ENCODE results near the gene TRDMT1.

The TRDMT1 gene

GRCh38 chr10:17153321-17153720, 48.2 kb downstream of the TRDMT1 start:
- Histone ChIP-seq H3K27me3 (ENCODE audit: insufficient read depth, low read length, poor library complexity) (no peaks in the 10 kb centered on the region), H2BK15ac (replicated peaks; ENCODE audit: low read depth) (no peak overlapping the region), H3K79me2 (ENCODE audit: control insufficient read depth, insufficient read depth, low read length) (no peaks in the 10 kb centered on the region), H3K23ac (ENCODE audit: low read length) (no peak overlapping the region), H3K27ac (ENCODE audit: low read depth, low read length) (no peak overlapping the region), H3K4ac (ENCODE audit: low read depth, low read length) (no peak overlapping the region), H4K5ac (ENCODE audit: low read length) (no peak overlapping the region), H3K4me1 (ENCODE audit: control insufficient read depth, low read depth, low read length) (no peaks in the 10 kb centered on the region), H2AK5ac (ENCODE audit: low read length) (no peak overlapping the region), H3K79me1 (ENCODE audit: low read length) (no peaks in the 10 kb centered on the region), H4K8ac (ENCODE audit: low read depth, low read length) (no peak overlapping the region), H3K18ac (ENCODE audit: low read length) (no peak overlapping the region), H3K36me3 (ENCODE audit: control insufficient read depth, insufficient read depth, low read length) (no peaks in the 10 kb centered on the region), H2BK120ac (ENCODE audit: low read depth, low read length) (no peak overlapping the region), H3K56ac (ENCODE audit: low read length) (no peak overlapping the region), H3K4me2 (ENCODE audit: low read length) (no peak overlapping the region), H2BK5ac (ENCODE audit: low read length) (no peak overlapping the region), H3K4me3 (ENCODE audit: low read length) (no peak overlapping the region), H3K9ac (ENCODE audit: low read length) (no peak overlapping the region)
- WGBS (ENCODE audit: extremely low coverage, insufficient coverage, low lambda C conversion rate): no CpG with 5 or more reads among the region's 5 CpGs
- no peak for DNase-seq

- Histone ChIP-seq H2BK15ac (replicated peaks; ENCODE audit: low read depth) (no peak overlapping the region), H3K4me2 (ENCODE audit: low read length) (no peak overlapping the region), H3K56ac (ENCODE audit: low read length) (no peak overlapping the region), H3K4me1 (ENCODE audit: control insufficient read depth, low read depth, low read length) (no peaks in the 10 kb centered on the region), H4K8ac (ENCODE audit: low read depth, low read length) (no peak overlapping the region), H3K4me3 (ENCODE audit: low read length) (no peak overlapping the region), H2AK5ac (ENCODE audit: low read length) (no peak overlapping the region), H3K23ac (ENCODE audit: low read length) (no peak overlapping the region), H2BK120ac (ENCODE audit: low read depth, low read length) (no peak overlapping the region), H3K79me2 (ENCODE audit: control insufficient read depth, insufficient read depth, low read length) (no peaks in the 10 kb centered on the region), H3K18ac (ENCODE audit: low read length) (no peak overlapping the region), H2BK5ac (ENCODE audit: low read length) (no peak overlapping the region), H3K79me1 (ENCODE audit: low read length) (no peaks in the 10 kb centered on the region), H3K27me3 (ENCODE audit: insufficient read depth, low read length, poor library complexity) (no peaks in the 10 kb centered on the region), H4K5ac (ENCODE audit: low read length) (no peak overlapping the region), H3K27ac (ENCODE audit: low read depth, low read length) (no peak overlapping the region), H3K4ac (ENCODE audit: low read depth, low read length) (no peak overlapping the region), H3K9ac (ENCODE audit: low read length) (no peak overlapping the region), H3K36me3 (ENCODE audit: control insufficient read depth, insufficient read depth, low read length) (no peaks in the 10 kb centered on the region)
- no peak for DNase-seq
- WGBS (ENCODE audit: extremely low coverage, insufficient coverage, low lambda C conversion rate): no CpG with 5 or more reads among the region's 1 CpG
Observed at GRCh38 chr10:17151716-17152115, 49.8 kb downstream of the TRDMT1 start.

GRCh38 chr10:17147884-17148489, 53.5 kb downstream of the TRDMT1 start:
- Histone ChIP-seq H3K18ac (ENCODE audit: low read length) (no peak overlapping the region), H3K79me2 (ENCODE audit: control insufficient read depth, insufficient read depth, low read length) (no peaks in the 10 kb centered on the region), H3K9ac (ENCODE audit: low read length) (no peak overlapping the region), H4K8ac (ENCODE audit: low read depth, low read length) (no peak overlapping the region), H2BK120ac (ENCODE audit: low read depth, low read length) (no peak overlapping the region), H3K27me3 (ENCODE audit: insufficient read depth, low read length, poor library complexity) (no peaks in the 10 kb centered on the region), H3K23ac (ENCODE audit: low read length) (no peak overlapping the region), H4K5ac (ENCODE audit: low read length) (no peak overlapping the region), H2BK15ac (replicated peaks; ENCODE audit: low read depth) (no peak overlapping the region), H2BK5ac (ENCODE audit: low read length) (no peak overlapping the region), H3K56ac (ENCODE audit: low read length) (no peak overlapping the region), H3K79me1 (ENCODE audit: low read length) (no peaks in the 10 kb centered on the region), H3K4me2 (ENCODE audit: low read length) (no peak overlapping the region), H3K4ac (ENCODE audit: low read depth, low read length) (no peak overlapping the region), H3K4me3 (ENCODE audit: low read length) (no peak overlapping the region), H3K4me1 (ENCODE audit: control insufficient read depth, low read depth, low read length) (no peaks in the 10 kb centered on the region), H3K27ac (ENCODE audit: low read depth, low read length) (no peak overlapping the region), H2AK5ac (ENCODE audit: low read length) (no peak overlapping the region), H3K36me3 (ENCODE audit: control insufficient read depth, insufficient read depth, low read length) (no peaks in the 10 kb centered on the region)
- WGBS (ENCODE audit: extremely low coverage, insufficient coverage, low lambda C conversion rate): no CpG with 5 or more reads among the region's 5 CpGs
- peak; percentile 28 for DNase-seq

GRCh38 chr10:17146892-17147291, 54.6 kb downstream of the TRDMT1 start:
- Histone ChIP-seq H3K4me1 (ENCODE audit: control insufficient read depth, low read depth, low read length) (no peaks in the 10 kb centered on the region), H3K4me3 (ENCODE audit: low read length) (no peak overlapping the region), H3K18ac (ENCODE audit: low read length) (no peak overlapping the region), H3K56ac (ENCODE audit: low read length) (no peak overlapping the region), H4K5ac (ENCODE audit: low read length) (no peak overlapping the region), H3K4ac (ENCODE audit: low read depth, low read length) (no peak overlapping the region), H2BK5ac (ENCODE audit: low read length) (no peak overlapping the region), H2BK120ac (ENCODE audit: low read depth, low read length) (no peak overlapping the region), H3K23ac (ENCODE audit: low read length) (no peak overlapping the region), H2BK15ac (replicated peaks; ENCODE audit: low read depth) (no peak overlapping the region), H3K4me2 (ENCODE audit: low read length) (no peak overlapping the region), H3K27me3 (ENCODE audit: insufficient read depth, low read length, poor library complexity) (no peaks in the 10 kb centered on the region), H3K36me3 (ENCODE audit: control insufficient read depth, insufficient read depth, low read length) (no peaks in the 10 kb centered on the region), H3K9ac (ENCODE audit: low read length) (no peak overlapping the region), H4K8ac (ENCODE audit: low read depth, low read length) (no peak overlapping the region), H3K79me2 (ENCODE audit: control insufficient read depth, insufficient read depth, low read length) (no peaks in the 10 kb centered on the region), H3K79me1 (ENCODE audit: low read length) (no peaks in the 10 kb centered on the region), H3K27ac (ENCODE audit: low read depth, low read length) (no peak overlapping the region), H2AK5ac (ENCODE audit: low read length) (no peak overlapping the region)
- no peak for DNase-seq
- WGBS (ENCODE audit: extremely low coverage, insufficient coverage, low lambda C conversion rate): no CpG with 5 or more reads among the region's 3 CpGs

GRCh38 chr10:17145239-17145638, 56.2 kb downstream of the TRDMT1 start:
- Histone ChIP-seq H3K4me3 (ENCODE audit: low read length) (no peak overlapping the region), H2BK5ac (ENCODE audit: low read length) (no peak overlapping the region), H3K23ac (ENCODE audit: low read length) (no peak overlapping the region), H3K79me1 (ENCODE audit: low read length) (no peaks in the 10 kb centered on the region), H3K56ac (ENCODE audit: low read length) (no peak overlapping the region), H3K18ac (ENCODE audit: low read length) (no peak overlapping the region), H4K5ac (ENCODE audit: low read length) (no peak overlapping the region), H3K79me2 (ENCODE audit: control insufficient read depth, insufficient read depth, low read length) (no peaks in the 10 kb centered on the region), H2BK15ac (replicated peaks; ENCODE audit: low read depth) (no peak overlapping the region), H3K4ac (ENCODE audit: low read depth, low read length) (no peak overlapping the region), H3K27ac (ENCODE audit: low read depth, low read length) (no peak overlapping the region), H2BK120ac (ENCODE audit: low read depth, low read length) (no peak overlapping the region), H3K27me3 (ENCODE audit: insufficient read depth, low read length, poor library complexity) (no peaks in the 10 kb centered on the region), H4K8ac (ENCODE audit: low read depth, low read length) (no peak overlapping the region), H3K4me1 (ENCODE audit: control insufficient read depth, low read depth, low read length) (no peaks in the 10 kb centered on the region), H3K36me3 (ENCODE audit: control insufficient read depth, insufficient read depth, low read length) (no peaks in the 10 kb centered on the region), H3K9ac (ENCODE audit: low read length) (no peak overlapping the region), H2AK5ac (ENCODE audit: low read length) (no peak overlapping the region), H3K4me2 (ENCODE audit: low read length) (no peak overlapping the region)
- no CpG with 5 or more reads among the region's 1 CpG for WGBS (ENCODE audit: extremely low coverage, insufficient coverage, low lambda C conversion rate)
- no peak for DNase-seq

- no CpG with 5 or more reads among the region's 5 CpGs for WGBS (ENCODE audit: extremely low coverage, insufficient coverage, low lambda C conversion rate)
- Histone ChIP-seq H3K27me3 (ENCODE audit: insufficient read depth, low read length, poor library complexity) (no peaks in the 10 kb centered on the region), H2BK5ac (ENCODE audit: low read length) (no peak overlapping the region), H3K4ac (ENCODE audit: low read depth, low read length) (no peak overlapping the region), H3K9ac (ENCODE audit: low read length) (no peak overlapping the region), H4K5ac (ENCODE audit: low read length) (no peak overlapping the region), H4K8ac (ENCODE audit: low read depth, low read length) (no peak overlapping the region), H3K18ac (ENCODE audit: low read length) (no peak overlapping the region), H3K56ac (ENCODE audit: low read length) (no peak overlapping the region), H3K79me2 (ENCODE audit: control insufficient read depth, insufficient read depth, low read length) (no peaks in the 10 kb centered on the region), H3K79me1 (ENCODE audit: low read length) (no peaks in the 10 kb centered on the region), H3K4me2 (ENCODE audit: low read length) (no peak overlapping the region), H3K27ac (ENCODE audit: low read depth, low read length) (no peak overlapping the region), H3K4me3 (ENCODE audit: low read length) (no peak overlapping the region), H3K23ac (ENCODE audit: low read length) (no peak overlapping the region), H3K36me3 (ENCODE audit: control insufficient read depth, insufficient read depth, low read length) (no peaks in the 10 kb centered on the region), H3K4me1 (ENCODE audit: control insufficient read depth, low read depth, low read length) (no peaks in the 10 kb centered on the region), H2BK15ac (replicated peaks; ENCODE audit: low read depth) (no peak overlapping the region), H2AK5ac (ENCODE audit: low read length) (no peak overlapping the region), H2BK120ac (ENCODE audit: low read depth, low read length) (no peak overlapping the region)
- DNase-seq: no peak
Observed at GRCh38 chr10:17144757-17145156, 56.7 kb downstream of the TRDMT1 start.
